WTC11 (cell line): ENCODE data around the gene NEU2. TPM values are rescaled to one million over a fixed set of nuclear protein-coding genes. Genes with fewer than 3 reads are reported as not detected.

Source experiments
- ATAC-seq: fragments of 200-7000 bp; cut with Tn5 transposase; 2 replicates; pipeline ENCODE4 v1.10.0; 2021; ENCODE audit warnings: mild to moderate bottlenecking, moderate library complexity
- CTCF ChIA-PET: fragments of 300-600 bp; sonication (Branson Sonifier 250); formaldehyde crosslinking; loops from one replicate; lab custom pipeline; 2021; ENCODE audit warnings: antibody characterized with exemption; lab: Charles Lee
- POLR2A ChIA-PET: fragments of 350-600 bp; sonication (Branson Sonifier 250); formaldehyde crosslinking; loops from one replicate; lab custom pipeline; 2021; ENCODE audit warnings: antibody characterized with exemption; lab: Charles Lee
- DNase-seq: peaks from one replicate; pipeline ENCODE4 v3.0.0; 2021; ENCODE audit warnings: low spot score
- H3K27ac Mint-ChIP-seq: 2 replicates; pipeline ENCODE4 v1.8.0; 2021; ENCODE audit warnings: mixed read lengths
- H3K27me3 Mint-ChIP-seq: 2 replicates; pipeline ENCODE4 v1.8.0; 2021; ENCODE audit warnings: low read depth, mild to moderate bottlenecking, moderate library complexity, mixed read lengths
- H3K36me3 Mint-ChIP-seq: 2 replicates; pipeline ENCODE4 v1.8.0; 2021; ENCODE audit warnings: mixed read lengths
- H3K4me1 Mint-ChIP-seq: 2 replicates; pipeline ENCODE4 v1.8.0; 2022; ENCODE audit warnings: mixed read lengths
- H3K4me3 Mint-ChIP-seq: 2 replicates; pipeline ENCODE4 v1.8.0; 2021; ENCODE audit warnings: mild to moderate bottlenecking, moderate library complexity, mixed read lengths
- H3K9me3 Mint-ChIP-seq: 2 replicates; pipeline ENCODE4 v1.8.0; 2021; ENCODE audit warnings: mixed read lengths
- CBFB ChIP-seq: sonication (generic); formaldehyde crosslinking; IDR thresholded peaks from 2 replicates; pipeline ENCODE4 v1.8.1; 2022; ENCODE audit warnings: mild to moderate bottlenecking, low read depth, missing genetic modification reagents
- E2F4 ChIP-seq: sonication (generic); formaldehyde crosslinking; IDR thresholded peaks from 2 replicates; pipeline ENCODE4 v1.8.1; 2022; ENCODE audit warnings: low read depth, mild to moderate bottlenecking, moderate library complexity, missing genetic modification reagents, borderline replicate concordance
- ERG ChIP-seq: fragments of 250-450 bp; sonication (Bioruptor Pico); IDR thresholded peaks from 2 replicates; pipeline ENCODE4 v1.8.0; 2021; ENCODE audit warnings: mild to moderate bottlenecking
- ESRRA ChIP-seq: sonication (generic); formaldehyde crosslinking; IDR thresholded peaks from 2 replicates; pipeline ENCODE4 v1.8.1; 2022; ENCODE audit warnings: mild to moderate bottlenecking, missing genetic modification reagents, borderline replicate concordance
- GABPB1 ChIP-seq: sonication (generic); formaldehyde crosslinking; IDR thresholded peaks from 2 replicates; pipeline ENCODE4 v1.8.1; 2023; ENCODE audit warnings: mild to moderate bottlenecking, missing genetic modification reagents
- NFATC4 ChIP-seq: fragments of 250-450 bp; sonication (Bioruptor Pico); IDR thresholded peaks from 2 replicates; pipeline ENCODE4 v1.9.0; 2021; ENCODE audit warnings: mild to moderate bottlenecking
- OVOL2 ChIP-seq: fragments of 250-450 bp; sonication (Bioruptor Pico); IDR thresholded peaks from 2 replicates; pipeline ENCODE4 v1.9.0; 2021; ENCODE audit warnings: mild to moderate bottlenecking, borderline replicate concordance
- PRDM15 ChIP-seq: sonication (generic); formaldehyde crosslinking; IDR thresholded peaks from 2 replicates; pipeline ENCODE4 v1.8.0; 2022; ENCODE audit warnings: missing genetic modification reagents
- SP1 ChIP-seq: sonication (generic); formaldehyde crosslinking; conservative IDR thresholded peaks from 2 replicates; pipeline ENCODE4 v1.8.1; 2022; ENCODE audit warnings: missing genetic modification reagents
- TEAD1 ChIP-seq: sonication (generic); formaldehyde crosslinking; IDR thresholded peaks from 2 replicates; pipeline ENCODE4 v1.8.0; 2022; ENCODE audit warnings: mild to moderate bottlenecking, missing genetic modification reagents
- TP53 ChIP-seq: sonication (generic); formaldehyde crosslinking; IDR thresholded peaks from 2 replicates; pipeline ENCODE4 v1.8.1; 2023; ENCODE audit warnings: mild to moderate bottlenecking, missing genetic modification reagents
- ZNF396 ChIP-seq: fragments of 250-450 bp; sonication (Bioruptor Pico); IDR thresholded peaks from 2 replicates; pipeline ENCODE4 v1.8.0; 2021; ENCODE audit warnings: mild to moderate bottlenecking, moderate library complexity, borderline replicate concordance
- ZNF425 ChIP-seq: fragments of 250-450 bp; sonication (Bioruptor Pico); conservative IDR thresholded peaks from 2 replicates; pipeline ENCODE4 v1.9.0; 2021; ENCODE audit warnings: mild to moderate bottlenecking
- total RNA-seq: library from RNA; stranded (reverse); gene quantifications from 3 replicates; pipeline ENCODE4 v1.2.3, GENCODE V29; 2021
- TF ChIP-seq, protein P1 (sequence below): fragments of 250-450 bp; sonication (Bioruptor Pico); IDR thresholded peaks from 2 replicates; pipeline ENCODE4 v1.9.0; 2021; ENCODE audit warnings: mild to moderate bottlenecking, borderline replicate concordance
- TF ChIP-seq, protein P2 (sequence below): sonication (generic); formaldehyde crosslinking; IDR thresholded peaks from 2 replicates; pipeline ENCODE4 v1.8.1; 2023; ENCODE audit warnings: mild to moderate bottlenecking, missing genetic modification reagents, moderate library complexity

The NEU2 gene
- total RNA-seq, 1 experiment from 2014 or later = not detected

- H3K36me3 Mint-ChIP-seq = no peaks in the 10 kb centered on the region
- no peak for DNase-seq
- no peak overlapping the region for H3K4me3 Mint-ChIP-seq
- POLR2A ChIA-PET = no interaction called here
- no peak for ATAC-seq
- 0 out of 2 replicates have a peak, but pooled peaks cover 3% of the 10 kb centered on the region for H3K4me1 Mint-ChIP-seq
- H3K27me3 Mint-ChIP-seq = no peaks in the 10 kb centered on the region; the same call in 1 of the 2 replicates
- CTCF ChIA-PET = interaction anchor here (1.9 kb wide), 1 partner anchor 36 kb away, joined by 4 read pairs; no protein-coding TSS in a partner anchor
- no peak overlapping the region for H3K27ac Mint-ChIP-seq
- TF ChIP-seq PRDM15 (CRISPR knock-in tag) (no peak), ZNF425 (CRISPR knock-in tag) (no peak), ZNF396 (CRISPR knock-in tag) (no peak), TP53 (CRISPR knock-in tag) (no peak), ERG (CRISPR knock-in tag) (no peak)
- peaks cover 10% of the 10 kb centered on the region for H3K9me3 Mint-ChIP-seq
Observed at GRCh38 chr2:232993231-232993821, 39.1 kb upstream of the NEU2 start.

GRCh38 chr2:232994446-232994845 is 38.0 kb upstream of the NEU2 start:
- Mint-ChIP-seq H3K27ac (no peak overlapping the region), H3K4me1 (no peaks in the 10 kb centered on the region), H3K9me3 (peaks cover 10% of the 10 kb centered on the region), H3K4me3 (no peak overlapping the region), H3K36me3 (no peaks in the 10 kb centered on the region), H3K27me3 (no peaks in the 10 kb centered on the region; the same call in 1 of the 2 replicates)
- POLR2A ChIA-PET = interaction anchor here (0.7 kb wide), 2 partner anchors 59 to 146 kb away, joined by 3 read pairs; no protein-coding TSS in a partner anchor
- DNase-seq (no peak), ATAC-seq (no peak)
- CTCF ChIA-PET = interaction anchor here (1.9 kb wide), 1 partner anchor 34 kb away, joined by 4 read pairs; no protein-coding TSS in a partner anchor
- TF ChIP-seq E2F4 (CRISPR knock-in tag) = no peak
- no peak for TF ChIP-seq PRDM15 (CRISPR knock-in tag)
- no peak for TF ChIP-seq TEAD1 (CRISPR knock-in tag)
- TF ChIP-seq GABPB1 (CRISPR knock-in tag) = no peak
- no peak for TF ChIP-seq NFATC4 (CRISPR knock-in tag)
- TF ChIP-seq, protein P1, sequence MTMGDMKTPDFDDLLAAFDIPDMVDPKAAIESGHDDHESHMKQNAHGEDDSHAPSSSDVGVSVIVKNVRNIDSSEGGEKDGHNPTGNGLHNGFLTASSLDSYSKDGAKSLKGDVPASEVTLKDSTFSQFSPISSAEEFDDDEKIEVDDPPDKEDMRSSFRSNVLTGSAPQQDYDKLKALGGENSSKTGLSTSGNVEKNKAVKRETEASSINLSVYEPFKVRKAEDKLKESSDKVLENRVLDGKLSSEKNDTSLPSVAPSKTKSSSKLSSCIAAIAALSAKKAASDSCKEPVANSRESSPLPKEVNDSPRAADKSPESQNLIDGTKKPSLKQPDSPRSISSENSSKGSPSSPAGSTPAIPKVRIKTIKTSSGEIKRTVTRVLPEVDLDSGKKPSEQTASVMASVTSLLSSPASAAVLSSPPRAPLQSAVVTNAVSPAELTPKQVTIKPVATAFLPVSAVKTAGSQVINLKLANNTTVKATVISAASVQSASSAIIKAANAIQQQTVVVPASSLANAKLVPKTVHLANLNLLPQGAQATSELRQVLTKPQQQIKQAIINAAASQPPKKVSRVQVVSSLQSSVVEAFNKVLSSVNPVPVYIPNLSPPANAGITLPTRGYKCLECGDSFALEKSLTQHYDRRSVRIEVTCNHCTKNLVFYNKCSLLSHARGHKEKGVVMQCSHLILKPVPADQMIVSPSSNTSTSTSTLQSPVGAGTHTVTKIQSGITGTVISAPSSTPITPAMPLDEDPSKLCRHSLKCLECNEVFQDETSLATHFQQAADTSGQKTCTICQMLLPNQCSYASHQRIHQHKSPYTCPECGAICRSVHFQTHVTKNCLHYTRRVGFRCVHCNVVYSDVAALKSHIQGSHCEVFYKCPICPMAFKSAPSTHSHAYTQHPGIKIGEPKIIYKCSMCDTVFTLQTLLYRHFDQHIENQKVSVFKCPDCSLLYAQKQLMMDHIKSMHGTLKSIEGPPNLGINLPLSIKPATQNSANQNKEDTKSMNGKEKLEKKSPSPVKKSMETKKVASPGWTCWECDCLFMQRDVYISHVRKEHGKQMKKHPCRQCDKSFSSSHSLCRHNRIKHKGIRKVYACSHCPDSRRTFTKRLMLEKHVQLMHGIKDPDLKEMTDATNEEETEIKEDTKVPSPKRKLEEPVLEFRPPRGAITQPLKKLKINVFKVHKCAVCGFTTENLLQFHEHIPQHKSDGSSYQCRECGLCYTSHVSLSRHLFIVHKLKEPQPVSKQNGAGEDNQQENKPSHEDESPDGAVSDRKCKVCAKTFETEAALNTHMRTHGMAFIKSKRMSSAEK (CRISPR knock-in tag) = no peak
- TF ChIP-seq CBFB (CRISPR knock-in tag) = no peak
- TF ChIP-seq, protein P2, sequence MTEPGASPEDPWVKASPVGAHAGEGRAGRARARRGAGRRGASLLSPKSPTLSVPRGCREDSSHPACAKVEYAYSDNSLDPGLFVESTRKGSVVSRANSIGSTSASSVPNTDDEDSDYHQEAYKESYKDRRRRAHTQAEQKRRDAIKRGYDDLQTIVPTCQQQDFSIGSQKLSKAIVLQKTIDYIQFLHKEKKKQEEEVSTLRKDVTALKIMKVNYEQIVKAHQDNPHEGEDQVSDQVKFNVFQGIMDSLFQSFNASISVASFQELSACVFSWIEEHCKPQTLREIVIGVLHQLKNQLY (CRISPR knock-in tag) = no peak
- TF ChIP-seq OVOL2 (CRISPR knock-in tag) = no peak
- no peak for TF ChIP-seq SP1 (CRISPR knock-in tag)
- no peak for TF ChIP-seq ESRRA
